ENCODE data around the gene PYM1. TPM values are rescaled to one million over a fixed set of nuclear protein-coding genes. Genes with fewer than 3 reads are reported as not detected.

The PYM1 gene
- total and polyA plus RNA-seq, 2 of the 13 experiments (the other 11 are each of a cell fraction or from before 2014, with no cell fraction given) = 44.0 to 51.8 TPM

DNA sequence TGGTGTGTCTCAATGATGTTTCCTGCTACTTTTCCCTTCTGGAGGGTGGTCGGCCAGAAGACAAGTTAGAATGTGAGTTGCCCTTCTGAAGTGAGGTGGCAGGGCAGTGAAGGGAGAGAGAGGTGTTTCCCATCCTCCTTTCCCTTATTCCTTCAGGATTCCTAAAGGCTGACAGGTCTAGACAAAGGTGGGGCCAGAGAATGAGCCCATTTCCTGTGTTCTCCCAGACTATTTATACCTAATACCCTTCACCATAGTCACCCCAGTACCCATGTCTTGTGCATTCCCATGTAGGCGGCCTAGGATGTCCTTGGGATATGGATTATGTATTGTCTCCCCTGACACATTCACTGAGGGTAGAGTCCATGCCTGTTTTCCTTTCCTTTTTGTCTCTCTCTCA is 10.3 kb upstream of the PYM1 start:
- intact Hi-C loops (cut with micrococcal nuclease; ENCODE audit: unreplicated experiment) = no loop called here
- 0 out of 2 replicates have a peak overlapping the region, but pooled peaks have one; percentile 2 for H3K9ac ChIP-seq (ENCODE audit: insufficient read depth, low read depth, low read length)
- ChIA-PET POLR2A (no interaction called here), CTCF (ENCODE audit: low intra/inter-chr PET ratio, low total read pairs) (no interaction called here)
- TF ChIP-seq ERF (CRISPR knock-in tag; IDR thresholded peaks at IDR 0.05) = no peak
- H3K4me1 ChIP-seq (ENCODE audit: insufficient read depth, low read length) = peaks cover 21% of the 10 kb centered on the region
- H3K9me3 ChIP-seq (ENCODE audit: low read length) = no peaks in the 10 kb centered on the region
- no TSS peak for BruUV-seq (replicated peaks)
- WGBS (ENCODE audit: low lambda C conversion rate) = 62% methylated on average over 2 of the region's 2 CpGs
- no peak for DNase-seq (ENCODE audit: low spot score)
- no peaks in the 10 kb centered on the region for H3K36me3 ChIP-seq (replicated peaks in 1 of 2; ENCODE audit: control insufficient read depth in 1 of 2, insufficient read depth in 2 of 2, low read length in 2 of 2)
- H4K20me1 ChIP-seq (ENCODE audit: insufficient read depth, low read length) = no peaks in the 10 kb centered on the region
- no peak overlapping the region for H3K4me2 ChIP-seq (ENCODE audit: low read depth, low read length)
- no peak for FAIRE-seq
- H2AFZ ChIP-seq (ENCODE audit: low read length) = no peak overlapping the region
- H3K4me3 ChIP-seq (replicated peaks in 1 of 3; ENCODE audit: insufficient read depth in 1 of 3, low read depth in 2 of 3, low read length in 3 of 3) = no peak overlapping the region
- ATAC-seq = no peak; the same call in 2 of the 3 replicates
- H3K27me3 ChIP-seq (ENCODE audit: control insufficient read depth in 1 of 2, insufficient read depth in 2 of 2, low read length in 2 of 2) = 0 out of 5 replicates have a peak, but pooled peaks cover 0 to 1% of the 10 kb centered on the region in 2 experiments
- no peaks in the 10 kb centered on the region for H3K79me2 ChIP-seq (ENCODE audit: insufficient read depth, low read length)
- in situ Hi-C loops (cut with HindIII; ENCODE audit: extremely low pct_ligation_motif_present, low pct_unique_long_range_greater_than_20kb) = loop anchor here (5.0 kb wide), 1 partner anchor 201 kb away; no protein-coding TSS in a partner anchor
- H3K27ac ChIP-seq (ENCODE audit: extremely low read length, insufficient read depth, low read length) = no peak overlapping the region

- Histone ChIP-seq H3K9ac (ENCODE audit: insufficient read depth, low read depth, low read length) (no peak overlapping the region), H3K9me3 (ENCODE audit: low read length) (no peaks in the 10 kb centered on the region), H3K79me2 (ENCODE audit: insufficient read depth, low read length) (no peaks in the 10 kb centered on the region), H2AFZ (ENCODE audit: low read length) (no peak overlapping the region), H3K27ac (ENCODE audit: extremely low read length, insufficient read depth, low read length) (no peak overlapping the region), H3K36me3 (replicated peaks in 1 of 2; ENCODE audit: control insufficient read depth in 1 of 2, insufficient read depth in 2 of 2, low read length in 2 of 2) (no peaks in the 10 kb centered on the region), H3K4me2 (ENCODE audit: low read depth, low read length) (no peak overlapping the region), H3K27me3 (ENCODE audit: control insufficient read depth in 1 of 2, insufficient read depth in 2 of 2, low read length in 2 of 2) (peaks cover 0 to 11% of the 10 kb centered on the region in 2 experiments; a peak in 1 of 5 replicates), H3K4me1 (ENCODE audit: insufficient read depth, low read length) (peaks cover 38% of the 10 kb centered on the region), H4K20me1 (ENCODE audit: insufficient read depth, low read length) (no peaks in the 10 kb centered on the region), H3K4me3 (replicated peaks in 1 of 3; ENCODE audit: insufficient read depth in 1 of 3, low read depth in 2 of 3, low read length in 3 of 3) (no peak overlapping the region)
- no peak for DNase-seq (ENCODE audit: low spot score)
- ChIA-PET CTCF (ENCODE audit: low intra/inter-chr PET ratio, low total read pairs) (no interaction called here), POLR2A (no interaction called here)
- in situ Hi-C loops (cut with HindIII; ENCODE audit: extremely low pct_ligation_motif_present, low pct_unique_long_range_greater_than_20kb) = loop anchor here (5.0 kb wide), 1 partner anchor 198 kb away; no protein-coding TSS in a partner anchor
- BruUV-seq (replicated peaks) = no TSS peak
- no peak for FAIRE-seq
- intact Hi-C loops (cut with micrococcal nuclease; ENCODE audit: unreplicated experiment) = no loop called here
- TF ChIP-seq DR1 (CRISPR knock-in tag; IDR thresholded peaks at IDR 0.05) (no peak), RFXAP (CRISPR knock-in tag; IDR thresholded peaks at IDR 0.05; ENCODE audit: borderline replicate concordance) (no peak), KLF6 (CRISPR knock-in tag; IDR thresholded peaks at IDR 0.05) (no peak), RBM22 (optimal IDR thresholded peaks at IDR 0.05; ENCODE audit: low read length) (no peak), ZSCAN30 (CRISPR knock-in tag; IDR thresholded peaks at IDR 0.05) (no peak), ZNF234 (CRISPR knock-in tag; conservative IDR thresholded peaks at IDR 0.05) (no peak), ZNF24 (IDR thresholded peaks at IDR 0.05) (no peak), ZSCAN9 (CRISPR knock-in tag; IDR thresholded peaks at IDR 0.05; ENCODE audit: borderline replicate concordance) (no peak), HES4 (CRISPR knock-in tag; IDR thresholded peaks at IDR 0.05; ENCODE audit: borderline replicate concordance) (no peak), POLR2AphosphoS2 (IDR thresholded peaks at IDR 0.05; ENCODE audit: low read depth, low read length) (no peak), BORCS8-MEF2B (CRISPR knock-in tag; IDR thresholded peaks at IDR 0.05) (no peak), CHD4 (IDR thresholded peaks at IDR 0.05; ENCODE audit: borderline replicate concordance, low read length) (no peak), MIER2 (CRISPR knock-in tag; IDR thresholded peaks at IDR 0.05) (no peak), SOX5 (CRISPR knock-in tag; IDR thresholded peaks at IDR 0.05; ENCODE audit: borderline replicate concordance) (no peak)
- TF ChIP-seq, protein P1, sequence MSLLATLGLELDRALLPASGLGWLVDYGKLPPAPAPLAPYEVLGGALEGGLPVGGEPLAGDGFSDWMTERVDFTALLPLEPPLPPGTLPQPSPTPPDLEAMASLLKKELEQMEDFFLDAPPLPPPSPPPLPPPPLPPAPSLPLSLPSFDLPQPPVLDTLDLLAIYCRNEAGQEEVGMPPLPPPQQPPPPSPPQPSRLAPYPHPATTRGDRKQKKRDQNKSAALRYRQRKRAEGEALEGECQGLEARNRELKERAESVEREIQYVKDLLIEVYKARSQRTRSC (CRISPR knock-in tag; IDR thresholded peaks at IDR 0.05; ENCODE audit: low read depth) = no peak
- WGBS (ENCODE audit: low lambda C conversion rate) = 87% methylated on average over 26 of the region's 26 CpGs
- no peak for ATAC-seq
These were observed 8.1 kb upstream of the PYM1 start for GRCh38 chr12:55935738-55936151.

Measured in HepG2 (cell line).